Stimulated activated CD4-positive, alpha-beta T cell treated with anti-CD3 and anti-CD28 coated beads, TNF-alpha, amount 100 ng/mL, for 48 hours (primary cell): Measurements from ENCODE around the gene SLC12A6.
"Not testable (repeated sequence)": the region's sequence is repeated elsewhere in the genome, so short reads cannot be mapped to it uniquely, and the experiment has no call there.

ENCODE experiments used
- DNase-seq, 3 donors: peaks; one replicate each; pipeline ENCODE4 v3.0.0-alpha.2; 2020; ENCODE audit warnings: low read depth in 3 of 3

SLC12A6 gene

GRCh38 chr15:34357653-34358052, 20.1 kb upstream of the SLC12A6 start:
- no peak for DNase-seq

GRCh38 chr15:34355241-34355640, 17.7 kb upstream of the SLC12A6 start:
- DNase-seq = no peak

GRCh38 chr15:34354286-34354685, 16.7 kb upstream of the SLC12A6 start:
- DNase-seq = no peak

DNA sequence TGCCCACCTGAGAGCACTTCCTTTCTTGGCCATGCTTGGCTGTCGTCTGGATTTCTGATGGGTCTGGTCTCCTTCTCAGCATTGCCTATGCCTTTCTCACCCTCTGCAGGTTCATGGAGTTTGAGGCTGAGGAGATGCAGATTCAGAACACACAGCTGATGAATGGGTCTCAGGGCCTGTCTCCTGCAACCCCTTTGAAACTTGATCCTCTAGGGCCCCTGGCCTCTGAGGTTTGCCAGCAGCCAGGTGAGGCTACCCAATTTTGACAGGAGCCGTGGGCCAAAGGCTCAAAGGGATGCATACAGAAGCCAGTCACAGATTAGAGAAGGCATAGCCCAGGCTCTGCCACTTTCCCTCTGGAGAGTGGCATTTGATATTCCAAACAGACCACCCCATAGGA, 16.0 kb upstream of the SLC12A6 start:
- DNase-seq = no peak

GRCh38 chr15:34352996-34353395, 15.4 kb upstream of the SLC12A6 start:
- DNase-seq = not testable (repeated sequence)

DNA sequence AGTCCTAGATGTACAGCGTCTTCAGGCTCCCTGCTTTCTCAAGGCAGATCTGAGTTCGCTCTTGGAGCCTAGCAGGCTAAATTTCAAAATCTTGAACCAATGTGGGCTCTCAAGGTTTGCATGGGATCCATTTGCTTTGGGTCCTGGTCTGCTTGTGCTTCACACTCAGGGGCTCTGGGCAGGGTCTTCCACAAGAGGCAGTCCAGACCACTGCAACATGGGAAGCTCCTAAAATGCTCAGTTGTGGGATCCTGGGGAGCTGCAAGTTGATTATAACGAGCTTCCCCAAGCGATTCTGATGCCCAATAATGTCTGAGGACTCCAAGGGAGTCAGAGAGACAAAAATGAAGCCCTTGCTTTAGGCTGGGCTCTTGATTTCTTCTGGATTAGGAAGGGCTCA, 12.2 kb upstream of the SLC12A6 start:
- no peak for DNase-seq

DNA sequence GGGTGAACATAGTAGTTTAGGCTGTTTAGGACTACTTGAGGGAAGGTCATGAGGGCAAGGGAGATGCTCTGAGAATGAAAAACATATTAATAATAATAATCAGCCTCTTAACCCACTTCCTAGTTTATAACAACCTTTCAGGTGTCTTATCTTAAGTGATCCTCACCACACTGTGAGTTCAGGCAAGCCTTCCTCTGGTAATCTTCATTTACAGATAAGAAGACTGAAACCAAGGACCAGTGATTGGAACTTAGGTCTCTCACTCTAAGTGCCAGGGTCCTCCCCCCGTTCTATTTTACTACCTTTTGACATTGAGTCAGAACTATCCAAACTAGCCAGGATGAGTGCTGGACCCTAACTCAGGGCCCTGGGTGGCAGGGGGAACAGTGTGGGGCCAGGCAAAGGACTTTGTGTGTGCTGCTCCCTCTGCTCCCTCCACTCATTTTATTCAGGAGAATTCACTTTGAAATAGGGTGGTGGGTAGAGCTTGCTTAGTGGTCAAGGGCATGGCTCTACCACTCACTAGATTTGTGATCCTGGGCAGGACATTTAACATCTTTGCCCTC, 11.2 kb upstream of the SLC12A6 start:
- no peak for DNase-seq

- DNase-seq = no peak
These were observed 10.5 kb upstream of the SLC12A6 start for GRCh38 chr15:34347951-34348638.

GRCh38 chr15:34342737-34343575, 5.4 kb upstream of the SLC12A6 start, which contains the start of the genes NOP10 and NUTM1:
Gene NOP10 (minus strand): TSS chr15:34343136. CDS start chr15:34343073, 63 bp downstream.
Gene NUTM1 (plus strand): TSS chr15:34343315. CDS start chr15:34343697, 382 bp downstream.
- peak; percentile 92 to 94 (median 93) for DNase-seq

- not testable (repeated sequence) for DNase-seq
These were observed 4.7 kb upstream of the SLC12A6 start for GRCh38 chr15:34342213-34342736.

DNA sequence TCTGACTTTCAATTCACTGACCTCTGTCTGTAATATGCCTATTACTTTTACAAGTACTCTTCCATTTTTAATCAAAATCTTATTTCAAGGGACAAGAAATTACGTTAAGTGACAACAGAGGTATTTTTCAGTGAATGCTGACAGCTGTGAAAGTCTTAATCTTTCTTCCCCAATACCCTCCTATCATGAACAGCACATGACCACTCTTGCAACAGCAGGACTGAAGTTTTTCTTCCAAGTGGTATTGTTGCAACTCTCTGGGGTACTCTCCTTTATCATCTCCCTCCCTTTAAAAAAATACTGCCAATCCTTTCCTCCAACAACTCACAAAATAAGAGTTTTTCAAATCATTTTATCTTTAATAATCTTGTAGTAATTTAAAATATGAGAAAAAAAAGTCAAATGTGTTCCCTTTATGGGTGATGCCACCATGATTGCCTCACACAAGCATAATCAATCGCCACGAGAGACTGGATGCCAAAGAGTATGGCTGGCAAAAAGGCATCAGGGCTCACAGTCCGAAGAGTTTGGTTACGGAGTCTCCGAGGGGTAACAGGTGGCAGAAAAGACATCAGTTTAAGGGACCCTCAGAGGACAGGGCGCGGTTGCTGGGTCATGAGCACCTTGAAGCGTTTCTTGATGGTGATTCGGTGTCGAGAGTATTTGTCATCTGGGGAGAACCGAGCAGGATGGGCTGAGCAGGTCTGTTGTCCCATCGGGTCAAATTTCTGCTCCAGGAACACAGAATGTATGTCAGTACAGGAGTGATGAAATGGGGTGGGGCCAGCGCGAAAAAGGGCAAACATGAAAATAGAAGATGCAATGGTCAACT, 4.0 kb upstream of the SLC12A6 start:
- DNase-seq = no peak

DNA sequence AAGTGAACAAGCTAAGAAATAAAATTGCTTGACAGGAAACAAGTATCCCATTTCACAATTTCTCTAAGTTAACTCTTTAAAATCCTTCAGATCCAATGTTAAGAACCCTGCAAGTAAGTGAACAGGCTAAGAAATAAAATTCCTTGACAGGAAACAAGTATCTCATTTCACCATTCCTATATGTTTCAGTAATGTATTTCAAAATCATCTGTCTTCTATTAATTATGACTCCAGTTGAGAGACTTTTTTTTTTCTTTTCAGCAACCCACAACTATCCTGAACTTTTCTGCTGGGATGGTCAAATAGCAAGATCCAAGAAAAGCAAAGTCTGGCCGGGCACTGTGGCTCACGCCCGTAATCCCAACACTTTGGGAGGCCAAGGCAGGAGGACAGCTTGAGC, 2.4 kb upstream of the SLC12A6 start:
- no peak for DNase-seq

DNA sequence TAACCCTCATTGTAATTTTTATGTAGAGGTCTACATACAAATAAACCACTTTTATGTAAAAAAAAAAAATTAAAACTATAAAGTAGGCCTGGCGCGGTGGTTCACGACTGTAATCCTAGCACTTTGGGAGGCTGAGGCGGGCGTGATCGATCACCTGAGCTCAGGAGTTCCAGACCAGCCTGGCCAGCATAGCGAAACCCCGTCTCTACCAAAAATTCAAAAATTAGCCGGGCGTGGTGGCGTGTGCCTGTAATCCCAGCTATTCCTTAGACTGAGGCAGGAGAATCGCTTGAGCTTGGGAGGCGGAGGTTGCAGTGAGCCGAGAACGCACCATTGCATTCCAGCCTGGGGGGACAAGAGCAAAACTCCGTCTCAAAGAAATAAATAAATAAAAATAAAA, 766 bp upstream of the SLC12A6 start:
- no peak for DNase-seq

GRCh38 chr15:34336991-34337556, 507 bp downstream of the SLC12A6 start:
- peak in 1 of 3 donors; percentile 42 for DNase-seq

DNA sequence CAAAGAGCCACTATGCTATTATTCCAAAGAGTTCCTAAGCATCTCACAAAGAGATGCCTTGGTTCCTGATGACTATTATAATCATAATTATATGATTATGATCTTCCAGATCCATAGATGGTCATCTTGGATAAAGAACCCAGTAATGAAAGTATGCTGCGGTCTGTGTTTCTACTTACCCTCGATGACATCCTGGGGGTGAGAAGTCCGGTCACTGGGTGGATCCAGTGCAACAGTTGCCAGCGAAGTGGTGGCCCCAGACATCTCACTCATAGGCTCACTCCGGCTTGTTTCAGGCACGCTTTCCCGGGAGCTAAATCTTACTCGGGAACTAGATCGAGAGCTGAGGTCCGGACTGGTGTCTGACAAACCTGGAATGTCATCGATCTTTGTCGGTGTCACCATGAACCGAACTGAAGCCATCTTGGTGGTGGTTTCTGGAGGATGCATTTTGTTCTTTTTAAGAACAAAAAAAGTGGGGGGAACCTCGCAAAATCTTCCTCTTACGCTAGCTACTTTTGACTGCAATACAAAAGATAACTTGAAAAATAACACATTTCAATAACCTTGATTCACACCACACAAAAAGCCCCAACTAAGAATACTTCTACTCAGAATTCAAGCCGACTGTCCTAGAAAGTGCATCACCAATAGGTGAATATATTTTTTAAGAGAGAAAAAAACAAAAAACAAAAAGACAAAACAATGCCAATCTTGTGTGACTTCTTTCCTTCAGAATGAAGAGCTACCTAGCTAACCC, 1.2 kb downstream of the SLC12A6 start:
- no peak for DNase-seq

DNA sequence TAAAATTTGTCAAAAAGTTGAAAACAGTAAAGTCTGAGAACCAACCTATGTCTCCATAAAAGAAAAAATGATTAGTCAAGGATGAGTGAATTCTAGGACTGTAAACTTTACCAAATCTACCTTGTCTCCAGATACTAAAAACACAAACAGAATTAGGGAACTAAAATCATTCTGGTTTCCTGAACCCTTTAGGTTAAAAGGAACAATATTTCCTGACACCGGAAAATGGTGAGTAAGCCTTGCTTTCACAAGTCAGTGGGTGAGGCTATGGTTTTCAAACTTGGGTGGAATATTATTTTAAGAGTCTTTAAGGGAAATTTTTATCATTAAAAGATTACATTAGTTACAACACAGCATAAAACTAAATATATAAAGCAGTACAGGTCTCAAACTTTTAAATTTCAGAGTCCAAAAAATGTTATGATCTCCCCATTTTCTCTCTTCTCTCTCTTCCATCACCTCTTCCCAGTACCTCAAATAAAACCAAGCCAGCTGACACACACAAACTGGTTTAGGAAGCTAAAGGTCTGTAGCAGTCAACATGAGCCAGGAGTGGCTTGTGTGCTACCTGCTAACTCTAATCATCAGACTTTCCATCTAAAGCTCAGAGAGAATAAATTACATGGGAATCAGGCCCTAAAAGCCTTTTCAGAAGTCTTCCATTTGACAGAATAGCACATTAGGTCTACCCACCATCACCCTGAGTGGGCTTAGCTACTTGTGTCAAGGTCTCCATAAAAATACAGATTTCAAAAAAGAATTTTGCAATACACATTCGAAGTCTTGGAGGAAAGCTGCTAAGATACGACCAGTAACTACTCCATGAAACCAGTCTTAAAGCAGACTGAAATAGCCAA, 2.2 kb downstream of the SLC12A6 start:
- DNase-seq = no peak

DNA sequence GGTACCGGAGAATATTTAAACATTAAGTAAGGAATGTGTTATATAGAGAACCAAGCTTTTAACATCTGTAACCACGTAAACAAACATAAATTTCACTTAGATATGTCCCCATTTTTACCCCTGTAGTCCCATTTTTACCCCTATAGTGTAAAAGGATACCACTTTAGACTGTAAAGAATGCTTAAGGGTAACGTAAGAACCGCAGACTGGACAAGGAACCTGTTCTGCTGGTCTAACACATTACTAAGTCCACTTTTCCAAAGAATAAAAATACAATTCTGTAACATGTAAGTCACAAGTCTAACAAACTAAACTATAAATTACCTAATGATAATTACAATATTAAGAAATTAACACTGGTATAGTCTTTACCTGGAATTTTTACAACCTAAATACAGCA, 2.9 kb downstream of the SLC12A6 start:
- DNase-seq = no peak

DNA sequence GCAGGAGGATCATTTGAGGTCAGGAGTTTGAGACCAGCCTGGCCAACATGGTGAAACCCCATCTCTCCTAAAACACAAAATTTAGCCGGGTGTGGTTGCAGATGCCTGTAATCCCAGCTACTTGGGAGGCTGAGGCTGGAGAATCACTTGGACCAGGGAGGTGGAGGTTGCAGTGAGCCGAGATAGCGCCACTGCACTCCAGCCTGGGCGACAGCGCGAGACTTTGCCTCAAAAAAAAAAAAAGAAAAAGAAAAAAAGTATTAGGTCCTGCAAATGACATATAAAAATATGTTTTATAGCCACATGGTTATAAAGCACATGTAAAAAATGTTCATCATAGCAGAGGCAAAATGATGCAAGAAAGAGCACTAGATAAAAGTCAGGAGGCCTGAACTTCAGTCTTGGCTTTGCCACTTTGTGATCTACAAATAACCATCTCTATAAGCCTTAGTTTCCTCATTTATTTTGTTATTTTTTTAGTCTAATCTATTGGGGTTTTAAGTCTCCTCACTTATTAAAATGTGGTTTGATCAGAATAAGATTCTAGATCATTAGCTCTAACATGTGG, 4.9 kb downstream of the SLC12A6 start:
- no peak for DNase-seq

GRCh38 chr15:34331809-34332208, 5.8 kb downstream of the SLC12A6 start:
- no peak for DNase-seq
